ENCODE measurements around the gene P3H3.
"Not testable (repeated sequence)": the region's sequence is repeated elsewhere in the genome, so short reads cannot be mapped to it uniquely, and the experiment has no call there.

The P3H3 gene

GRCh38 chr12:6884539-6884938, 56.3 kb downstream of the P3H3 start:
- H2AFZ ChIP-seq (ENCODE audit: low read depth) = no peak overlapping the region
- H3K4me3 ChIP-seq (IDR thresholded peaks at IDR 0.05; ENCODE audit: insufficient read depth, low read depth, low read length) = no peak overlapping the region
- no peak overlapping the region for H3K27ac ChIP-seq
- H4K20me1 ChIP-seq (ENCODE audit: insufficient read depth) = no peaks in the 10 kb centered on the region
- TF ChIP-seq CTCF (conservative IDR thresholded peaks at IDR 0.05; ENCODE audit: low read depth, low read length) = no peak
- no peak overlapping the region for H3K9ac ChIP-seq
- no peak overlapping the region for H3K4me2 ChIP-seq
- peaks cover 18% of the 10 kb centered on the region for H3K4me1 ChIP-seq (ENCODE audit: low read depth, poor library complexity, severe bottlenecking)
- H3K27me3 ChIP-seq (ENCODE audit: insufficient read depth, low read depth) = no peaks in the 10 kb centered on the region
- no peaks in the 10 kb centered on the region for H3K36me3 ChIP-seq (ENCODE audit: insufficient read depth)
- H3K79me2 ChIP-seq (ENCODE audit: insufficient read depth, low read depth) = no peaks in the 10 kb centered on the region

- H3K4me1 ChIP-seq (ENCODE audit: low read depth, poor library complexity, severe bottlenecking) = peaks cover 29% of the 10 kb centered on the region
These were observed 58.2 kb downstream of the P3H3 start for GRCh38 chr12:6886206-6886999.

GRCh38 chr12:6887460-6887859, 59.3 kb downstream of the P3H3 start:
- H3K4me1 ChIP-seq (ENCODE audit: low read depth, poor library complexity, severe bottlenecking) = peaks cover 38% of the 10 kb centered on the region
- no peaks in the 10 kb centered on the region for H3K27me3 ChIP-seq (ENCODE audit: insufficient read depth, low read depth)
- H4K20me1 ChIP-seq (ENCODE audit: insufficient read depth) = no peaks in the 10 kb centered on the region
- H3K4me3 ChIP-seq (IDR thresholded peaks at IDR 0.05; ENCODE audit: insufficient read depth, low read depth, low read length) = no peak overlapping the region
- no peaks in the 10 kb centered on the region for H3K36me3 ChIP-seq (ENCODE audit: insufficient read depth)
- H3K9ac ChIP-seq = no peak overlapping the region
- no peaks in the 10 kb centered on the region for H3K79me2 ChIP-seq (ENCODE audit: insufficient read depth, low read depth)
- H3K27ac ChIP-seq = no peak overlapping the region
- TF ChIP-seq CTCF (conservative IDR thresholded peaks at IDR 0.05; ENCODE audit: low read depth, low read length) = no peak
- H2AFZ ChIP-seq (ENCODE audit: low read depth) = no peak overlapping the region
- H3K4me2 ChIP-seq = no peak overlapping the region

More at GRCh38 chr12:6886206-6886999, 58.2 kb downstream of the P3H3 start:
- H3K4me2 ChIP-seq; H3K36me3 ChIP-seq (ENCODE audit: insufficient read depth); H4K20me1 ChIP-seq (ENCODE audit: insufficient read depth); H3K9ac ChIP-seq; H2AFZ ChIP-seq (ENCODE audit: low read depth); H3K27me3 ChIP-seq (ENCODE audit: insufficient read depth, low read depth); H3K27ac ChIP-seq; H3K4me3 ChIP-seq (IDR thresholded peaks at IDR 0.05; ENCODE audit: insufficient read depth, low read depth, low read length); H3K79me2 ChIP-seq (ENCODE audit: insufficient read depth, low read depth): not testable (repeated sequence)

- H3K9ac ChIP-seq = no peak overlapping the region
- H3K4me1 ChIP-seq (ENCODE audit: low read depth, poor library complexity, severe bottlenecking) = peaks cover 38% of the 10 kb centered on the region
- no peak overlapping the region for H3K4me2 ChIP-seq
- no peak for TF ChIP-seq CTCF (conservative IDR thresholded peaks at IDR 0.05; ENCODE audit: low read depth, low read length)
- H4K20me1 ChIP-seq (ENCODE audit: insufficient read depth) = no peaks in the 10 kb centered on the region
- no peak overlapping the region for H3K27ac ChIP-seq
- H3K4me3 ChIP-seq (IDR thresholded peaks at IDR 0.05; ENCODE audit: insufficient read depth, low read depth, low read length) = no peak overlapping the region
- no peaks in the 10 kb centered on the region for H3K79me2 ChIP-seq (ENCODE audit: insufficient read depth, low read depth)
- no peaks in the 10 kb centered on the region for H3K27me3 ChIP-seq (ENCODE audit: insufficient read depth, low read depth)
- H3K36me3 ChIP-seq (ENCODE audit: insufficient read depth) = no peaks in the 10 kb centered on the region
- H2AFZ ChIP-seq (ENCODE audit: low read depth) = no peak overlapping the region
These were observed 60.2 kb downstream of the P3H3 start for GRCh38 chr12:6888360-6888759.

GRCh38 chr12:6888794-6889193, 60.6 kb downstream of the P3H3 start:
- H4K20me1 ChIP-seq (ENCODE audit: insufficient read depth); H3K36me3 ChIP-seq (ENCODE audit: insufficient read depth); H3K4me3 ChIP-seq (IDR thresholded peaks at IDR 0.05; ENCODE audit: insufficient read depth, low read depth, low read length); H3K4me2 ChIP-seq; H2AFZ ChIP-seq (ENCODE audit: low read depth); H3K27me3 ChIP-seq (ENCODE audit: insufficient read depth, low read depth); H3K79me2 ChIP-seq (ENCODE audit: insufficient read depth, low read depth); H3K27ac ChIP-seq; H3K9ac ChIP-seq: not testable (repeated sequence)
- peaks cover 38% of the 10 kb centered on the region for H3K4me1 ChIP-seq (ENCODE audit: low read depth, poor library complexity, severe bottlenecking)
